ENCODE data around the gene WFIKKN2.

WFIKKN2 gene

DNA sequence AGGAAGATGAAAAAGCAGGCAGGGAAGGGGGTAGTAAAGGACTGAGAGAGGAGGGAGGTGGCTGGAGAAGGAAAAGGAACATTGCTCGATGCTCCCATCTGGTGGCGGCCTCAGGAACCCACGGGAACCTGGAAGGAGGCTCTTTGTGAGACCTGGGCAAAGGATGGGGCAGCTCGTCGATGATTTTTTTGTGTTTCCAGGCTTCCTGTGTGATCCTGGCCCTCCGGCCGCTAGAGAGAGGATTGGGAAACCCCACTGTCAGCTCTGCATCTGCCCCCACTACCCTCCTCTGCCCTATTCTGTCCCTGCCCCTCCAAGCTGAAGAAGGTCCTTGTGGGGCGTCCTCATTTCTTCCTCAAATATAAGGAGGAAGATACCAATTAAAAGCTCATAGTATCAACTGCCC is 6.6 kb downstream of the WFIKKN2 start:
- TF ChIP-seq CTCF (IDR thresholded peaks at IDR 0.05; ENCODE audit: extremely low read depth, missing control alignments): peak; percentile 79
- DNase-seq (ENCODE audit: low spot score): peak; percentile 87

- DNase-seq (ENCODE audit: low spot score): no peak
- TF ChIP-seq CTCF (IDR thresholded peaks at IDR 0.05; ENCODE audit: extremely low read depth, missing control alignments): no peak
Measured at GRCh38 chr17:50842506-50843149, 7.2 kb downstream of the WFIKKN2 start.

DNA sequence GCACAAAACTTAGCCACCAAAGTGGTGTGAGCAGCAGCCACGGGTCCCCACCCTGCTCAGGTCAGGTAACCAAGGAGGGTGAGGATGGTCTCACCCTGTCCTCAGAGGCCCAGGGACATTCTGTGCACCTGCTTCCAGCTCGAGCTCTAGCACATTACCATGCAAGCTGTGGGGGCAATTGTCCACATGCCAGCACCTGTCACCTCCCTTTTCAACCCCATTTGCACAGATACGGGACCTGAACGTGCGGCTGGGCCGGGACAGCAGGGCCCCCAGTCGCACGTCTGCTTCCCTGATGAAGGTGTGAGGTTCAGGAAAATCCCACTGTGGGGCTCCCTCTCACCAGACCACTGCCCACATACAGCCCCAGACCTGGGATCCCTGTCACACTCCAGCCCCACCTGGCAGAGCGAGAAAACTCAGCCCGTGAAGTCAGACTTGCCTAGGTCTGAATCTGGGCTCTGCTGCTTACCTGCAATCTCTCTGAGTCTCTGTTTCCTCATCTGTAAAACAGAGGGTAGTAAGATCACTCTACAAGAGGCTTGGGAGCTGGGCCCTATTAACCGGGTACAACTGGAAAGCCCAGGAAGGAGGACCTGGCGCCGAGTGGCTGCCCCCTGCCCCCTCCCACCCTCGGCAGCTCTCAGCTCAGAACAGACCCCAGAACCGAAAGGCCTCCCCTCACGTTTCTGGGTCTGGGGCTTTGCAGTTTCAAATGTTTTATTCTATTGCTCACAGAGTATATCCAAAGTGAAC is 7.9 kb downstream of the WFIKKN2 start:
- no peak for TF ChIP-seq CTCF (IDR thresholded peaks at IDR 0.05; ENCODE audit: extremely low read depth, missing control alignments)
- DNase-seq (ENCODE audit: low spot score): no peak

- no peak for DNase-seq (ENCODE audit: low spot score)
- no peak for TF ChIP-seq CTCF (IDR thresholded peaks at IDR 0.05; ENCODE audit: extremely low read depth, missing control alignments)
Measured at GRCh38 chr17:50844117-50844700, 8.8 kb downstream of the WFIKKN2 start.

GRCh38 chr17:50845240-50846147 is 10.1 kb downstream of the WFIKKN2 start:
- no peak for DNase-seq (ENCODE audit: low spot score)
- TF ChIP-seq CTCF (IDR thresholded peaks at IDR 0.05; ENCODE audit: extremely low read depth, missing control alignments): no peak

DNA sequence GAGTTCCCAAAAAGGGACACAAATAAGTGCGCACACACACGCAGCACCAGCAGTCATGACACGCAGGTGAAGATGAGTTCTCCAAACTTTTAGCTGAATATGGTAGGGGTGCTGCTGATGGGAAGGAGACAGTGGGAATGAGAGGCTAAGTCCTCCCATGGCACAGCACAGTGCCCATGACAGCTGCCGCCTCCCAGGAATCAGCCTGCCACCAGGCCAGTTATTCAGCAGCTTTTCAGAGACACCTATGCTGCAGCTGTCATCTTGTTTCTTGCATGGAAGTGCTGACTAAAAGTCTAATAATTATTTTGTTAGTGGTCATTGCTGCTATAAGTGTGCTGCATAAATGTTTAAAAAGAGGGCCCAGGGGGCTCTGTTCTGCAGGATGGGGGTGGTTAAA is 12.2 kb downstream of the WFIKKN2 start:
- no peak for DNase-seq (ENCODE audit: low spot score)
- no peak for TF ChIP-seq CTCF (IDR thresholded peaks at IDR 0.05; ENCODE audit: extremely low read depth, missing control alignments)

All from GM20000 (cell line).